HCEC 1CT (cell line): ENCODE results near the gene XXYLT1.

Experiments
- DNase-seq: peaks from one replicate; pipeline ENCODE4 v3.0.0-alpha.2; 2017

The XXYLT1 gene

GRCh38 chr3:195147649-195148080 is 123.3 kb downstream of the XXYLT1 start:
- DNase-seq: no peak

- DNase-seq: no peak
These were observed 124.8 kb downstream of the XXYLT1 start for GRCh38 chr3:195146131-195146530.

- no peak for DNase-seq
These were observed 125.4 kb downstream of the XXYLT1 start for GRCh38 chr3:195145579-195145978.

- DNase-seq: no peak
These were observed 127.7 kb downstream of the XXYLT1 start for GRCh38 chr3:195143221-195143620.

- DNase-seq: no peak
These were observed 128.4 kb downstream of the XXYLT1 start for GRCh38 chr3:195142519-195142918.

GRCh38 chr3:195140816-195141793 is 129.9 kb downstream of the XXYLT1 start:
- DNase-seq: no peak

- DNase-seq: no peak
These were observed 130.5 kb downstream of the XXYLT1 start for GRCh38 chr3:195140410-195140809.

- peak; percentile 18 for DNase-seq
These were observed 131.1 kb downstream of the XXYLT1 start for GRCh38 chr3:195139876-195140240.

GRCh38 chr3:195139091-195139875 is 131.7 kb downstream of the XXYLT1 start:
- no peak for DNase-seq

GRCh38 chr3:195137638-195138588 is 133.0 kb downstream of the XXYLT1 start:
- no peak for DNase-seq

GRCh38 chr3:195135917-195136316 is 135.0 kb downstream of the XXYLT1 start:
- no peak for DNase-seq

GRCh38 chr3:195134431-195134830 is 136.5 kb downstream of the XXYLT1 start:
- no peak for DNase-seq

- DNase-seq: peak; percentile 84
These were observed 137.5 kb downstream of the XXYLT1 start for GRCh38 chr3:195133462-195133861.

GRCh38 chr3:195133013-195133412 is 137.9 kb downstream of the XXYLT1 start:
- no peak for DNase-seq

GRCh38 chr3:195131176-195131575 is 139.8 kb downstream of the XXYLT1 start:
- no peak for DNase-seq

- DNase-seq: no peak
These were observed 141.1 kb downstream of the XXYLT1 start for GRCh38 chr3:195129644-195130492.

- DNase-seq: no peak
These were observed 141.8 kb downstream of the XXYLT1 start for GRCh38 chr3:195129072-195129643.

GRCh38 chr3:195128255-195129071 is 142.5 kb downstream of the XXYLT1 start:
- DNase-seq: no peak

- DNase-seq: no peak
These were observed 144.8 kb downstream of the XXYLT1 start for GRCh38 chr3:195126056-195126605.

GRCh38 chr3:195125646-195126045 is 145.3 kb downstream of the XXYLT1 start:
- no peak for DNase-seq
